Thymus (tissue), 11 donors: ENCODE measurements around the gene C2orf68. TPM values are rescaled to one million over a fixed set of nuclear protein-coding genes. Genes with fewer than 3 reads are reported as not detected.
A peak's percentile ranks its signal among the peaks of the same experiment; 100 is the strongest.
"Not testable (repeated sequence)": the region's sequence is repeated elsewhere in the genome, so short reads cannot be mapped to it uniquely, and the experiment has no call there.

Experiments
- DNase-seq, 9 donors: peaks; one replicate each; pipeline ENCODE4 v3.0.0-alpha.2; 2013; ENCODE audit warnings: low spot score in 9 of 9, low read depth in 6 of 9, missing footprints in 1 of 9
- H3K27ac ChIP-seq, 2 donors: one replicate each; pipeline ENCODE4 v1.5.1; 2013; ENCODE audit warnings: control low read depth in 1 of 2, low read depth in 1 of 2, low read length in 1 of 2, mild to moderate bottlenecking in 1 of 2, moderate library complexity in 1 of 2
- H3K27me3 ChIP-seq, 2 donors: one replicate each; pipeline ENCODE4 v1.5.1; 2013; ENCODE audit warnings: low read length in 1 of 2; ENCODE audit not compliant: control insufficient read depth in 2 of 2, insufficient read depth in 1 of 2
- H3K36me3 ChIP-seq, 2 donors: one replicate each; pipeline ENCODE4 v1.5.1; 2013; ENCODE audit warnings: low read length in 1 of 2, mild to moderate bottlenecking in 1 of 2, moderate library complexity in 1 of 2; ENCODE audit not compliant: control insufficient read depth in 2 of 2, insufficient read depth in 2 of 2
- H3K4me1 ChIP-seq, 2 donors: one replicate each; pipeline ENCODE4 v1.5.1; 2013; ENCODE audit warnings: low read length in 2 of 2; ENCODE audit not compliant: control insufficient read depth in 2 of 2, insufficient read depth in 2 of 2
- H3K4me3 ChIP-seq, 2 donors: one replicate each; pipeline ENCODE4 v1.5.1; 2013; ENCODE audit warnings: low read length in 2 of 2, control low read depth in 1 of 2, mild to moderate bottlenecking in 1 of 2
- H3K9me3 ChIP-seq, 2 donors: one replicate each; pipeline ENCODE4 v1.5.1; 2013; ENCODE audit warnings: low read length in 1 of 2, mild to moderate bottlenecking in 1 of 2; ENCODE audit not compliant: control insufficient read depth in 2 of 2, insufficient read depth in 1 of 2
- WGBS: extraction: QIAGEN DNeasy Blood & Tissue Kit; methylation state at CpG from one replicate; pipeline ENCODE4 v1.1.7; 2013; 5-methylcytosine and 5-hydroxymethylcytosine counted together
- polyA plus RNA-seq: library from polyadenylated mRNA; stranded (reverse); fragments of 200-250 nt; gene quantifications from one replicate; pipeline ENCODE4 v1.2.3, GENCODE V29; 2013
- total RNA-seq: library from RNA; stranded (reverse); fragments of 120-200 nt; gene quantifications from one replicate; pipeline ENCODE4 v1.2.4, GENCODE V29; 2013
- donor health status: healthy.

The C2orf68 gene
- total and polyA plus RNA-seq, 2 donors, result 27.0 to 38.5 TPM

- H3K4me3 ChIP-seq, H3K27ac ChIP-seq, H3K9me3 ChIP-seq, DNase-seq: not testable (repeated sequence)
- H3K36me3 ChIP-seq, result peaks cover 20 to 21% of the 10 kb centered on the region in 2 donors
- H3K27me3 ChIP-seq, result peaks cover 14 to 31% of the 10 kb centered on the region in 2 donors
- 96% methylated on average over 3 of the region's 3 CpGs for WGBS
- peaks cover 3 to 10% of the 10 kb centered on the region in 2 donors for H3K4me1 ChIP-seq
These were observed 7.8 kb downstream of the C2orf68 start for GRCh38 chr2:85604133-85604444.

GRCh38 chr2:85602476-85603234, 9.2 kb downstream of the C2orf68 start, which contains the start of gene TMEM150A:
Gene TMEM150A (minus strand): TSS chr2:85602698. CDS start chr2:85601948, 750 bp downstream.
- WGBS, result under 1% methylated on average over 73 of the region's 73 CpGs
- peaks cover 16 to 22% of the 10 kb centered on the region in 2 donors for H3K36me3 ChIP-seq
- peak within 1 kb of the TSS in 1 of 2 donors; percentile 81 for H3K27ac ChIP-seq
- H3K4me3 ChIP-seq, result peak within 1 kb of the TSS; percentile 57 to 63
- no peaks in the 10 kb centered on the region for H3K9me3 ChIP-seq
- peaks cover 3 to 21% of the 10 kb centered on the region in 2 donors for H3K4me1 ChIP-seq
- peak in 3 of 9 donors; percentile 61 to 77 (median 67) for DNase-seq
- H3K27me3 ChIP-seq, result peaks cover 14 to 31% of the 10 kb centered on the region in 2 donors

GRCh38 chr2:85601771-85602475, 9.9 kb downstream of the C2orf68 start:
- H3K36me3 ChIP-seq, result peaks cover 20 to 29% of the 10 kb centered on the region in 2 donors
- peak overlapping the region in 1 of 2 donors; percentile 33 for H3K27ac ChIP-seq
- DNase-seq, result no peak

GRCh38 chr2:85600951-85601770, 10.7 kb downstream of the C2orf68 start:
- H3K9me3 ChIP-seq, result no peaks in the 10 kb centered on the region
- 97% methylated on average over 6 of the region's 6 CpGs for WGBS
- no peak overlapping the region for H3K4me3 ChIP-seq
- peaks cover 14 to 31% of the 10 kb centered on the region in 2 donors for H3K27me3 ChIP-seq
- H3K27ac ChIP-seq, result no peak overlapping the region
- no peak for DNase-seq
- peaks cover 24 to 29% of the 10 kb centered on the region in 2 donors for H3K36me3 ChIP-seq
- H3K4me1 ChIP-seq, result peaks cover 15 to 36% of the 10 kb centered on the region in 2 donors

More at GRCh38 chr2:85601771-85602475, 9.9 kb downstream of the C2orf68 start:
- WGBS, result 15% methylated on average over 36 of the region's 36 CpGs
- Histone ChIP-seq H3K4me3 (peak overlapping the region; percentile 57 to 63), H3K4me1 (peaks cover 8 to 28% of the 10 kb centered on the region in 2 donors), H3K27me3 (peaks cover 14 to 31% of the 10 kb centered on the region in 2 donors), H3K9me3 (no peaks in the 10 kb centered on the region)

GRCh38 chr2:85600235-85600575, 11.7 kb downstream of the C2orf68 start:
- no peak for DNase-seq
- Histone ChIP-seq H3K27me3 (peaks cover 14 to 31% of the 10 kb centered on the region in 2 donors), H3K36me3 (peaks cover 21 to 28% of the 10 kb centered on the region in 2 donors), H3K4me1 (peaks cover 16 to 37% of the 10 kb centered on the region in 2 donors), H3K9me3 (no peaks in the 10 kb centered on the region), H3K27ac (no peak overlapping the region), H3K4me3 (no peak overlapping the region)
- 99% methylated on average over 3 of the region's 3 CpGs for WGBS

GRCh38 chr2:85599468-85600234, 12.2 kb downstream of the C2orf68 start:
- H3K4me1 ChIP-seq, result peaks cover 19 to 41% of the 10 kb centered on the region in 2 donors
- no peak overlapping the region for H3K4me3 ChIP-seq
- no peaks in the 10 kb centered on the region for H3K9me3 ChIP-seq
- peaks cover 14 to 31% of the 10 kb centered on the region in 2 donors for H3K27me3 ChIP-seq
- no peak for DNase-seq
- H3K36me3 ChIP-seq, result peaks cover 21 to 28% of the 10 kb centered on the region in 2 donors
- no peak overlapping the region for H3K27ac ChIP-seq
- 85% methylated on average over 17 of the region's 17 CpGs for WGBS

- Histone ChIP-seq H3K36me3 (peaks cover 21 to 28% of the 10 kb centered on the region in 2 donors), H3K4me1 (peaks cover 23 to 47% of the 10 kb centered on the region in 2 donors), H3K27me3 (peaks cover 12 to 27% of the 10 kb centered on the region in 2 donors), H3K9me3 (no peaks in the 10 kb centered on the region), H3K27ac (no peak overlapping the region), H3K4me3 (no peak overlapping the region)
- 87% methylated on average over 14 of the region's 14 CpGs for WGBS
- no peak for DNase-seq
These were observed 13.1 kb downstream of the C2orf68 start for GRCh38 chr2:85598594-85599340.

- Histone ChIP-seq H3K27me3 (peaks cover 7 to 12% of the 10 kb centered on the region in 2 donors), H3K4me1 (peaks cover 23 to 42% of the 10 kb centered on the region in 2 donors), H3K4me3 (no peak overlapping the region), H3K9me3 (no peaks in the 10 kb centered on the region), H3K36me3 (peaks cover 21 to 28% of the 10 kb centered on the region in 2 donors), H3K27ac (no peak overlapping the region)
- no peak for DNase-seq
- WGBS, result 98% methylated on average over 5 of the region's 5 CpGs
These were observed 14.6 kb downstream of the C2orf68 start for GRCh38 chr2:85597241-85597640.
